Neural cell (in vitro differentiated cells): ENCODE measurements around the gene AP5Z1. TPM values are rescaled to one million over a fixed set of nuclear protein-coding genes. Genes with fewer than 3 reads are reported as not detected.

Source experiments
- H2AFZ ChIP-seq: fragments of 200-600, 300-800 bp; sonication (generic), shearing (Covaris generic); 2 replicates; pipeline ENCODE4 v1.6.0; 2014; ENCODE audit warnings: low read depth, mild to moderate bottlenecking, antibody characterized with exemption, low read length, moderate library complexity
- H3F3A ChIP-seq: fragments of 200-600 bp; shearing (Covaris generic); 2 replicates; pipeline ENCODE4 v1.6.1; 2016; ENCODE audit warnings: mild to moderate bottlenecking, moderate library complexity, mixed read lengths, antibody characterized with exemption, low read length; ENCODE audit not compliant: insufficient read depth, poor library complexity, severe bottlenecking
- H3K27ac ChIP-seq: fragments of 200-600, 300-800 bp; sonication (generic), shearing (Covaris generic); 2 replicates; pipeline ENCODE4 v1.5.1; 2014; ENCODE audit warnings: mild to moderate bottlenecking, low read length, moderate library complexity
- H3K27me3 ChIP-seq: fragments of 300-800, 200-600 bp; sonication (generic), shearing (Covaris generic); 2 replicates; pipeline ENCODE4 v1.6.0; 2014; ENCODE audit warnings: mild to moderate bottlenecking, low read depth, low read length, moderate library complexity; ENCODE audit not compliant: insufficient read depth
- H3K36me3 ChIP-seq: fragments of 300-800, 200-600 bp; sonication (generic), shearing (Covaris generic); 2 replicates; pipeline ENCODE4 v1.5.1; 2014; ENCODE audit warnings: mild to moderate bottlenecking, antibody characterized with exemption, low read length, moderate library complexity; ENCODE audit not compliant: insufficient read depth
- H3K4me2 ChIP-seq: fragments of 300-800, 200-600 bp; sonication (generic), shearing (Covaris generic); 2 replicates; pipeline ENCODE4 v1.6.0; 2014; ENCODE audit warnings: mild to moderate bottlenecking, low read length
- H3K4me3 ChIP-seq: fragments of 300-800, 200-600 bp; sonication (generic), shearing (Covaris generic); 2 replicates; pipeline ENCODE4 v1.5.1; 2014; ENCODE audit warnings: mild to moderate bottlenecking, low read length, moderate library complexity
- H3K79me2 ChIP-seq: fragments of 200-600 bp; shearing (Covaris generic); replicated peaks from 2 replicates; pipeline ENCODE4 v1.6.0; 2014; ENCODE audit warnings: mild to moderate bottlenecking, low read length, moderate library complexity; ENCODE audit not compliant: insufficient read depth
- H3K9ac ChIP-seq: fragments of 300-800, 200-600 bp; sonication (generic), shearing (Covaris generic); 2 replicates; pipeline ENCODE4 v1.6.1; 2016; ENCODE audit warnings: mild to moderate bottlenecking, low read length, mixed read lengths
- H3K9me2 ChIP-seq: fragments of 200-600 bp; shearing (Covaris generic); 2 replicates; pipeline ENCODE4 v1.6.1; 2016; ENCODE audit warnings: mild to moderate bottlenecking, low read length, mixed read lengths; ENCODE audit not compliant: insufficient read depth
- H3K9me3 ChIP-seq: fragments of 200-600, 300-800 bp; sonication (generic), shearing (Covaris generic); 2 replicates; pipeline ENCODE4 v1.6.1; 2016; ENCODE audit warnings: mild to moderate bottlenecking, mixed run types, low read length, moderate library complexity, mixed read lengths
- H4K20me1 ChIP-seq: fragments of 200-600 bp; shearing (Covaris generic); 2 replicates; pipeline ENCODE4 v1.6.1; 2016; ENCODE audit warnings: mild to moderate bottlenecking, mixed run types; ENCODE audit not compliant: insufficient read depth
- EP300 ChIP-seq: fragments of 450-650 bp; conservative IDR thresholded peaks from 2 replicates; pipeline ENCODE4 v1.6.1; 2014; ENCODE audit warnings: antibody characterized with exemption, mild to moderate bottlenecking, moderate library complexity; ENCODE audit not compliant: poor library complexity, severe bottlenecking
- EZH2 ChIP-seq: fragments of 200-600, 300-800 bp; shearing (Covaris generic), sonication (generic); IDR thresholded peaks from 2 replicates; pipeline ENCODE4 v1.6.1; 2014; ENCODE audit warnings: antibody characterized with exemption, low read length, borderline replicate concordance, mild to moderate bottlenecking; ENCODE audit not compliant: insufficient read depth, poor library complexity, severe bottlenecking
- MXI1 ChIP-seq: fragments of 450-650 bp; conservative IDR thresholded peaks from 2 replicates; pipeline ENCODE4 v1.6.1; 2014; ENCODE audit warnings: antibody characterized with exemption, mild to moderate bottlenecking; ENCODE audit not compliant: poor library complexity, severe bottlenecking
- POLR2AphosphoS5 ChIP-seq: IDR thresholded peaks from 2 replicates; pipeline ENCODE4 v1.6.1; 2012
- RAD21 ChIP-seq: fragments of 450-650 bp; conservative IDR thresholded peaks from 2 replicates; pipeline ENCODE4 v1.6.1; 2014; ENCODE audit warnings: antibody characterized with exemption, mild to moderate bottlenecking, moderate library complexity
- REST ChIP-seq: IDR thresholded peaks from 2 replicates; pipeline ENCODE4 v1.6.1; 2012; ENCODE audit warnings: borderline replicate concordance
- SMC3 ChIP-seq: fragments of 450-650 bp; conservative IDR thresholded peaks from 2 replicates; pipeline ENCODE4 v1.6.1; 2014; ENCODE audit warnings: antibody characterized with exemption, mild to moderate bottlenecking, moderate library complexity; ENCODE audit not compliant: poor library complexity
- TAF1 ChIP-seq: IDR thresholded peaks from 2 replicates; pipeline ENCODE4 v1.6.1; 2012; ENCODE audit warnings: low read depth
- polyA plus RNA-seq: library from polyadenylated mRNA; depleted of rRNA; stranded (reverse); fragments of >200 nt; gene quantifications from 2 replicates; pipeline ENCODE4 v1.2.3, GENCODE V29; 2014
- TF ChIP-seq, protein P1 (sequence below): fragments of 450-650 bp; IDR thresholded peaks from 2 replicates; pipeline ENCODE4 v1.5.1; 2014; ENCODE audit warnings: antibody characterized with exemption, mild to moderate bottlenecking, moderate library complexity; ENCODE audit not compliant: poor library complexity, severe bottlenecking

The AP5Z1 gene
- polyA plus RNA-seq, 1 donor from 2014 or later, result 36.9 TPM

- Histone ChIP-seq H3K79me2 (no peaks in the 10 kb centered on the region), H3K36me3 (no peaks in the 10 kb centered on the region), H3F3A (no peaks in the 10 kb centered on the region), H3K9me2 (no peaks in the 10 kb centered on the region), H3K4me3 (no peak overlapping the region), H3K9ac (no peak overlapping the region), H3K27me3 (no peaks in the 10 kb centered on the region), H3K27ac (no peak overlapping the region), H3K4me2 (no peak overlapping the region), H4K20me1 (no peaks in the 10 kb centered on the region), H3K9me3 (no peaks in the 10 kb centered on the region), H2AFZ (no peak overlapping the region)
- no peak for TF ChIP-seq EZH2
- TF ChIP-seq REST, result no peak
- TF ChIP-seq, protein P1, sequence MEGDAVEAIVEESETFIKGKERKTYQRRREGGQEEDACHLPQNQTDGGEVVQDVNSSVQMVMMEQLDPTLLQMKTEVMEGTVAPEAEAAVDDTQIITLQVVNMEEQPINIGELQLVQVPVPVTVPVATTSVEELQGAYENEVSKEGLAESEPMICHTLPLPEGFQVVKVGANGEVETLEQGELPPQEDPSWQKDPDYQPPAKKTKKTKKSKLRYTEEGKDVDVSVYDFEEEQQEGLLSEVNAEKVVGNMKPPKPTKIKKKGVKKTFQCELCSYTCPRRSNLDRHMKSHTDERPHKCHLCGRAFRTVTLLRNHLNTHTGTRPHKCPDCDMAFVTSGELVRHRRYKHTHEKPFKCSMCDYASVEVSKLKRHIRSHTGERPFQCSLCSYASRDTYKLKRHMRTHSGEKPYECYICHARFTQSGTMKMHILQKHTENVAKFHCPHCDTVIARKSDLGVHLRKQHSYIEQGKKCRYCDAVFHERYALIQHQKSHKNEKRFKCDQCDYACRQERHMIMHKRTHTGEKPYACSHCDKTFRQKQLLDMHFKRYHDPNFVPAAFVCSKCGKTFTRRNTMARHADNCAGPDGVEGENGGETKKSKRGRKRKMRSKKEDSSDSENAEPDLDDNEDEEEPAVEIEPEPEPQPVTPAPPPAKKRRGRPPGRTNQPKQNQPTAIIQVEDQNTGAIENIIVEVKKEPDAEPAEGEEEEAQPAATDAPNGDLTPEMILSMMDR, result no peak
- TF ChIP-seq MXI1, result no peak
These were observed 16.2 kb upstream of the AP5Z1 start for GRCh38 chr7:4759211-4759610.

DNA sequence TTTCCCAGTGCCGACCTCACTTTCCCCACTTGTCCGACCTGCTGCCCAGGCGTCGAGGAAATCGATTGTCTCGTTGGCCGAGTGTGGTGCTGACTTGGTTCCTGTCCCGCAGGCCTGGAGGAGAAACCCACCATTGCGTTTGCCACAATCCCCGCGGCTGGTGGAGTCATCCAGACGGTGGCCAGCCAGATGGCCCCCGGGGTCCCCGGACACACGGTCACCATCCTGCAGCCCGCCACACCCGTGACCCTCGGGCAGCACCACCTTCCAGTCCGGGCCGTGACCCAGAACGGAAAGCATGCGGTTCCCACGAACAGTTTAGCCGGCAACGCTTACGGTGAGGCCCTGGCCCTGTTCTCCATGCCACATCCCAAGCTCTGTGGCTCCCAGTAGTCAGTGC is 14.5 kb upstream of the AP5Z1 start:
- H2AFZ ChIP-seq, result no peak overlapping the region
- H4K20me1 ChIP-seq, result no peaks in the 10 kb centered on the region
- no peaks in the 10 kb centered on the region for H3K27me3 ChIP-seq
- no peaks in the 10 kb centered on the region for H3K36me3 ChIP-seq
- H3K79me2 ChIP-seq, result no peaks in the 10 kb centered on the region
- H3K9me2 ChIP-seq, result no peaks in the 10 kb centered on the region
- H3K4me3 ChIP-seq, result no peak overlapping the region
- H3K9ac ChIP-seq, result no peak overlapping the region
- H3K9me3 ChIP-seq, result no peaks in the 10 kb centered on the region
- H3K27ac ChIP-seq, result no peak overlapping the region
- TF ChIP-seq, protein P1, result no peak
- TF ChIP-seq EZH2 (no peak), TAF1 (no peak), RAD21 (no peak), REST (no peak), MXI1 (no peak), POLR2AphosphoS5 (no peak), EP300 (no peak), SMC3 (no peak)
- no peaks in the 10 kb centered on the region for H3F3A ChIP-seq
- H3K4me2 ChIP-seq, result no peak overlapping the region
